AG04450 (cell line): ENCODE measurements around the gene LSM7. TPM values are rescaled to one million over a fixed set of nuclear protein-coding genes. Genes with fewer than 3 reads are reported as not detected.

Source experiments
- CTCF ChIA-PET: fragments of 300-600, 350-600 bp; formaldehyde crosslinking; extraction: SDS; loops from one replicate; lab custom pipeline; 2022; ENCODE audit warnings: antibody characterized with exemption, inconsistent platforms; lab: Charles Lee
- POLR2A ChIA-PET: fragments of 350-600 bp; formaldehyde crosslinking; extraction: SDS; loops from one replicate; lab custom pipeline; 2021; ENCODE audit warnings: antibody characterized with exemption, inconsistent platforms; lab: Yijun Ruan, JAX
- DNase-seq: peaks from one replicate; pipeline ENCODE4 v3.0.0-alpha.2; 2011; ENCODE audit warnings: low read depth, low spot score
- H3K27ac ChIP-seq: one replicate; pipeline ENCODE4 v1.5.1; 2012; ENCODE audit warnings: low read depth, low read length, control low read depth
- H3K27me3 ChIP-seq: one replicate; pipeline ENCODE4 v1.6.0; 2012; ENCODE audit warnings: low read length; ENCODE audit not compliant: control insufficient read depth, insufficient read depth
- H3K4me3 ChIP-seq: 2 replicates; pipeline ENCODE4 v1.5.1; 2011; ENCODE audit warnings: mild to moderate bottlenecking, low read depth, low read length, control low read depth
- H3K9me3 ChIP-seq: 2 replicates; pipeline ENCODE4 v1.5.1; 2012; ENCODE audit warnings: low read length; ENCODE audit not compliant: control insufficient read depth, insufficient read depth
- CTCF ChIP-seq: IDR thresholded peaks from 2 replicates; pipeline ENCODE4 v1.5.1; 2011; ENCODE audit warnings: low read depth, low read length, control low read depth, inconsistent platforms
- polyA plus RNA-seq: library from polyadenylated mRNA; depleted of rRNA; stranded (reverse); fragments of >200 nt; gene quantifications from 2 replicates; pipeline ENCODE4 v1.2.3, GENCODE V29; 2011

Gene LSM7
- polyA plus RNA-seq, 1 experiment = 137 TPM

GRCh38 chr19:2362046-2362969 lies 33.9 kb upstream of the LSM7 start:
- no peak for DNase-seq
- TF ChIP-seq CTCF = no peak
- H3K9me3 ChIP-seq = peaks cover 14% of the 10 kb centered on the region
- no peak overlapping the region for H3K27ac ChIP-seq
- no peak overlapping the region for H3K4me3 ChIP-seq
- ChIA-PET POLR2A (no interaction called here), CTCF (no interaction called here)
- H3K27me3 ChIP-seq = peaks cover 24% of the 10 kb centered on the region

- no peak overlapping the region for H3K4me3 ChIP-seq
- TF ChIP-seq CTCF = no peak
- H3K27me3 ChIP-seq = peaks cover 24% of the 10 kb centered on the region
- no peak overlapping the region for H3K27ac ChIP-seq
- no peak for DNase-seq
- ChIA-PET POLR2A (no interaction called here), CTCF (no interaction called here)
- peaks cover 11% of the 10 kb centered on the region; the same call in 1 of the 2 replicates for H3K9me3 ChIP-seq
Observed at GRCh38 chr19:2361246-2362045, 33.1 kb upstream of the LSM7 start.

- POLR2A ChIA-PET = no interaction called here
- no peak overlapping the region for H3K27ac ChIP-seq
- peaks cover 11% of the 10 kb centered on the region; the same call in 1 of the 2 replicates for H3K9me3 ChIP-seq
- CTCF ChIA-PET = no interaction called here
- no peak for DNase-seq
- peaks cover 21% of the 10 kb centered on the region for H3K27me3 ChIP-seq
- TF ChIP-seq CTCF = no peak
- no peak overlapping the region for H3K4me3 ChIP-seq
Observed at GRCh38 chr19:2360833-2361232, 32.4 kb upstream of the LSM7 start.

GRCh38 chr19:2359992-2360685 lies 31.8 kb upstream of the LSM7 start, which contains the start of gene TMPRSS9:
TMPRSS9 (plus strand) TSS chr19:2360265; CDS start chr19:2389786, 29,521 bp downstream.
- no peak for TF ChIP-seq CTCF
- ChIA-PET POLR2A (no interaction called here), CTCF (no interaction called here)
- Histone ChIP-seq H3K9me3 (peaks cover 11% of the 10 kb centered on the region; the same call in 1 of the 2 replicates), H3K4me3 (no peak within 1 kb of the TSS), H3K27me3 (peaks cover 21% of the 10 kb centered on the region), H3K27ac (no peak within 1 kb of the TSS)
- DNase-seq = no peak
